ENCODE results near the gene HRH2. TPM values are rescaled to one million over a fixed set of nuclear protein-coding genes. Genes with fewer than 3 reads are reported as not detected.

Gene HRH2
- total and polyA plus RNA-seq, 7 donors = 0.17 to 7.0 (median 0.51) TPM

GRCh38 chr5:175627739-175628138, 30.1 kb upstream of the HRH2 start:
- Histone ChIP-seq H3K4me1 (no peaks in the 10 kb centered on the region), H3K27ac (no peak overlapping the region), H3K4me3 (no peak overlapping the region), H3K27me3 (ENCODE audit: insufficient read depth in 3 of 3, low read length in 2 of 3) (no peaks in the 10 kb centered on the region), H3K9me3 (no peaks in the 10 kb centered on the region), H3K36me3 (ENCODE audit: insufficient read depth in 1 of 2, low read depth in 1 of 2) (no peaks in the 10 kb centered on the region)
- 60 to 73% (median 67%) methylated on average over 4 of the region's 4 CpGs for WGBS, 3 donors
- intact Hi-C loops (cut with DNase I) = no loop called here
- TF ChIP-seq, protein P1, sequence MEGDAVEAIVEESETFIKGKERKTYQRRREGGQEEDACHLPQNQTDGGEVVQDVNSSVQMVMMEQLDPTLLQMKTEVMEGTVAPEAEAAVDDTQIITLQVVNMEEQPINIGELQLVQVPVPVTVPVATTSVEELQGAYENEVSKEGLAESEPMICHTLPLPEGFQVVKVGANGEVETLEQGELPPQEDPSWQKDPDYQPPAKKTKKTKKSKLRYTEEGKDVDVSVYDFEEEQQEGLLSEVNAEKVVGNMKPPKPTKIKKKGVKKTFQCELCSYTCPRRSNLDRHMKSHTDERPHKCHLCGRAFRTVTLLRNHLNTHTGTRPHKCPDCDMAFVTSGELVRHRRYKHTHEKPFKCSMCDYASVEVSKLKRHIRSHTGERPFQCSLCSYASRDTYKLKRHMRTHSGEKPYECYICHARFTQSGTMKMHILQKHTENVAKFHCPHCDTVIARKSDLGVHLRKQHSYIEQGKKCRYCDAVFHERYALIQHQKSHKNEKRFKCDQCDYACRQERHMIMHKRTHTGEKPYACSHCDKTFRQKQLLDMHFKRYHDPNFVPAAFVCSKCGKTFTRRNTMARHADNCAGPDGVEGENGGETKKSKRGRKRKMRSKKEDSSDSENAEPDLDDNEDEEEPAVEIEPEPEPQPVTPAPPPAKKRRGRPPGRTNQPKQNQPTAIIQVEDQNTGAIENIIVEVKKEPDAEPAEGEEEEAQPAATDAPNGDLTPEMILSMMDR (IDR thresholded peaks at IDR 0.05) = no peak
- ATAC-seq (no peak), DNase-seq (no peak)

DNA sequence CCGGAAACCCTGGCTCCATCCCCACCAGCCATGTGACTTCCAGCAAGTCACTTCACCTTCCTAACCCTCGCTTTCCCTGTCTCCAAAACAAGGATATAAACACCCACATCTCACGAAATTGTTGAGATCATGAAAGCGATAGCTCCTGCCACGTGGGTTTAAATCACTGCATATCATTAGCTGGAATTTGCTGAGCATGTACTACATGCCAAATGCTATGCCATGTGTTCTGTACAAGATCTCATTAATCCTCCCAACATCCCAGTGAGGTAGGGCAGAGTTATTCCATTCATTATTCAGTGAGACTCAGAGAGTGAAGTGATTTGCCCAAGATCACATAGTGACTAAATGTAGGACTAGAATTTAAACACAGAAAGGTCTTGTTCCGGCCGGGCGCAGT, 29.2 kb upstream of the HRH2 start:
- TF ChIP-seq, protein P1 (IDR thresholded peaks at IDR 0.05) = no peak
- intact Hi-C loops (cut with DNase I) = no loop called here
- no peaks in the 10 kb centered on the region for H3K27me3 ChIP-seq (ENCODE audit: insufficient read depth in 3 of 3, low read length in 2 of 3)
- WGBS, 3 donors = 55 to 69% (median 64%) methylated on average over 8 of the region's 8 CpGs
- H3K9me3 ChIP-seq = no peaks in the 10 kb centered on the region
- no peak overlapping the region for H3K27ac ChIP-seq
- ATAC-seq (no peak), DNase-seq (no peak)
- H3K36me3 ChIP-seq (ENCODE audit: insufficient read depth in 1 of 2, low read depth in 1 of 2) = no peaks in the 10 kb centered on the region
- H3K4me3 ChIP-seq = no peak overlapping the region
- no peaks in the 10 kb centered on the region for H3K4me1 ChIP-seq

GRCh38 chr5:175629261-175629660, 28.6 kb upstream of the HRH2 start:
- Histone ChIP-seq H3K4me3 (no peak overlapping the region), H3K4me1 (no peaks in the 10 kb centered on the region), H3K36me3 (ENCODE audit: insufficient read depth in 1 of 2, low read depth in 1 of 2) (no peaks in the 10 kb centered on the region), H3K27ac (no peak overlapping the region), H3K9me3 (no peaks in the 10 kb centered on the region), H3K27me3 (ENCODE audit: insufficient read depth in 3 of 3, low read length in 2 of 3) (no peaks in the 10 kb centered on the region)
- intact Hi-C loops (cut with DNase I) = no loop called here
- no peak for DNase-seq
- TF ChIP-seq, protein P1 (IDR thresholded peaks at IDR 0.05) = no peak
- 64 to 78% (median 69%) methylated on average over 6 of the region's 6 CpGs for WGBS, 3 donors
- no peak for ATAC-seq

DNA sequence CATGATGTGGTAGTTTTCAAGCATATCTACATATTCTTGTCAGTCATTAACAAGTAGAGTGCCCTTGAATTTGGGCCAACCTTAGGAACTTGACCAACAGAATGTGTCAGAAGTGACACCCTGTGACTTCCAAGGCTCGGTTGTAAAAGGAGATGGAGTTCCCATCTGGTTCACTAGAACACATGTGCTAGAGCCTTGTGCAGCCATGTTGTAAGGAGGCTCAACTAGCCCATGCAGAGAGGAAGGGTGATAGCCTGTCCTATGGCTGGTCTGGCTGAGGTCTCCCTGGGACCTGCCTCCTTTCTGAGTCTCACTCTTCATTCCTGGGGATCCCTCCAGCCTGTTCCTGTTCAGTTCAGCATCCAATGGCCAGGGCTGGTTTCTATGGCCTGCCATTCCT, 28.1 kb upstream of the HRH2 start:
- H3K4me3 ChIP-seq = no peak overlapping the region
- intact Hi-C loops (cut with DNase I) = no loop called here
- H3K27me3 ChIP-seq (ENCODE audit: insufficient read depth in 3 of 3, low read length in 2 of 3) = no peaks in the 10 kb centered on the region
- ATAC-seq = no peak
- no peak for DNase-seq
- H3K27ac ChIP-seq = no peak overlapping the region
- H3K9me3 ChIP-seq = no peaks in the 10 kb centered on the region
- H3K36me3 ChIP-seq (ENCODE audit: insufficient read depth in 1 of 2, low read depth in 1 of 2) = no peaks in the 10 kb centered on the region
- no peaks in the 10 kb centered on the region for H3K4me1 ChIP-seq
- TF ChIP-seq, protein P1 (IDR thresholded peaks at IDR 0.05) = no peak
- WGBS, 3 donors = 50 to 58% (median 52%) methylated on average over 1 of the region's 1 CpG

- no peaks in the 10 kb centered on the region for H3K4me1 ChIP-seq
- DNase-seq (no peak), ATAC-seq (no peak)
- H3K9me3 ChIP-seq = no peaks in the 10 kb centered on the region
- H3K27ac ChIP-seq = no peak overlapping the region
- no peak overlapping the region for H3K4me3 ChIP-seq
- TF ChIP-seq, protein P1 (IDR thresholded peaks at IDR 0.05) = no peak
- WGBS, 3 donors = 65 to 69% (median 65%) methylated on average over 7 of the region's 7 CpGs
- intact Hi-C loops (cut with DNase I) = no loop called here
- no peaks in the 10 kb centered on the region for H3K27me3 ChIP-seq (ENCODE audit: insufficient read depth in 3 of 3, low read length in 2 of 3)
- no peaks in the 10 kb centered on the region for H3K36me3 ChIP-seq (ENCODE audit: insufficient read depth in 1 of 2, low read depth in 1 of 2)
Observed at GRCh38 chr5:175635854-175636584, 21.9 kb upstream of the HRH2 start.

Data from psoas muscle (tissue), 8 donors.